Bronchial epithelial cell (primary cell): ENCODE results near the gene FMN1. TPM values are rescaled to one million over a fixed set of nuclear protein-coding genes. Genes with fewer than 3 reads are reported as not detected.

Experiments used
- DNase-seq: peaks from one replicate; pipeline ENCODE4 v3.0.0-alpha.2; 2010; ENCODE audit warnings: low read depth
- FAIRE-seq: peaks from 2 replicates; lab custom pipeline; 2011; peaks lifted over from hg19 to GRCh38; lab: Jason Lieb, UNC
- H3K27me3 ChIP-seq: 2 replicates; pipeline ENCODE4 v1.5.1; 2011; ENCODE audit warnings: low read length; ENCODE audit not compliant: control insufficient read depth, insufficient read depth
- H3K36me3 ChIP-seq: 2 replicates; pipeline ENCODE4 v1.5.1; 2011; ENCODE audit warnings: low read length; ENCODE audit not compliant: control insufficient read depth, insufficient read depth
- H3K4me3 ChIP-seq: 2 replicates; pipeline ENCODE4 v1.5.1; 2011; ENCODE audit warnings: mild to moderate bottlenecking, low read depth, low read length, control low read depth
- CTCF ChIP-seq: IDR thresholded peaks from 2 replicates; pipeline ENCODE4 v1.5.1; 2011; ENCODE audit warnings: mild to moderate bottlenecking, moderate library complexity, low read length, control low read depth, inconsistent platforms; ENCODE audit not compliant: insufficient read depth, severe bottlenecking
- total RNA-seq: library from RNA; depleted of rRNA; stranded (reverse); fragments of >200 nt; gene quantifications from 2 replicates; pipeline ENCODE4 v1.2.1, GENCODE V29; 2014

FMN1 gene
- total RNA-seq, 1 donor from 2014 or later, result 1.6 TPM

GRCh38 chr15:33057845-33058244 lies 136.7 kb downstream of the FMN1 start:
- Histone ChIP-seq H3K36me3 (no peaks in the 10 kb centered on the region), H3K27me3 (no peaks in the 10 kb centered on the region), H3K4me3 (no peak overlapping the region)
- no peak for FAIRE-seq
- no peak for DNase-seq
- no peak for TF ChIP-seq CTCF

DNA sequence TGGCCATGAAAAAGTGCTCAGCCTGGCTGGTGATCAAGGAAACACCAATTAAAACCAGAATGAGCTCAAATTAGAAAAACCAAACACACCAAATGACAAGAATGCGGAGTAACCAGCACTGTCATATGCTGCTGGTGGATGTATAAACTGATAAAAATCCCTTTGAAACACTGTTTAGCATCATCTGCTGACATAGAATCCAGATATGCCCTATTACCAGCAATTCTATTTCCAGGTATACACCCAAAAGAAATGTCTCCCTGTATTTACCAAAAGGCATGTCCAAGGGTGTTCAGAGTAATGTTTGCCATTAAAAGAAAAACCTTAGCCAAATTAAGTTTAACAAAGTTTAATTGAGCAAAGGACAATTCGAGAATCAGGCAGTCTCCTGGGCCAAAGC lies 138.6 kb downstream of the FMN1 start:
- Histone ChIP-seq H3K27me3 (no peaks in the 10 kb centered on the region), H3K4me3 (no peak overlapping the region), H3K36me3 (no peaks in the 10 kb centered on the region)
- FAIRE-seq (no peak), DNase-seq (no peak)
- no peak for TF ChIP-seq CTCF

GRCh38 chr15:33051528-33051927 lies 143.0 kb downstream of the FMN1 start:
- Histone ChIP-seq H3K27me3 (no peaks in the 10 kb centered on the region), H3K36me3 (no peaks in the 10 kb centered on the region), H3K4me3 (no peak overlapping the region)
- TF ChIP-seq CTCF, result no peak
- DNase-seq, result no peak
- no peak for FAIRE-seq

- no peak for FAIRE-seq
- H3K36me3 ChIP-seq, result no peaks in the 10 kb centered on the region
- no peak for TF ChIP-seq CTCF
Observed at GRCh38 chr15:33048255-33048654, 146.3 kb downstream of the FMN1 start.

DNA sequence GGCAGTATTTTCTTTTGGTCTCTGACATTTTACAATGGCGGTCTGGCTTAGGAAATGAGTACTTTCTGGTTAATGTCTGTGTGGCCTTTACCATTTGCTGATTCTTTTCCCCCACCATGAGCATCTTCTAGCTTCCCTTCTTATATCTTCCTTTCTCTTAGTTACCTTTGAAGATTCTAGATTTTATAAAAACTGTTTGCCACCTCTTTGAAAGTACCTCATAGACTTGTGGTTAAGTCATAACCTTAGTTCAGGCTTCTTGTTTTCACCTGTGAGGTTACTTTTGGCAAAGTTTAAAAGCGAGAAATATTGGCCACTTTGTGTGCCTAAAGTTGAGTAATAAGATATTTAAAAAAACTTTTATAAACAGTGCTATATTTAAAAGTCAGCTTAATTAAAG lies 147.4 kb downstream of the FMN1 start:
- H3K36me3 ChIP-seq, result no peaks in the 10 kb centered on the region
- FAIRE-seq (no peak), DNase-seq (no peak)
- no peak overlapping the region for H3K4me3 ChIP-seq
- TF ChIP-seq CTCF, result no peak
- H3K27me3 ChIP-seq, result no peaks in the 10 kb centered on the region

More at GRCh38 chr15:33048255-33048654, 146.3 kb downstream of the FMN1 start:
- H3K4me3 ChIP-seq, result no peak overlapping the region
- no peaks in the 10 kb centered on the region for H3K27me3 ChIP-seq
- DNase-seq, result no peak

DNA sequence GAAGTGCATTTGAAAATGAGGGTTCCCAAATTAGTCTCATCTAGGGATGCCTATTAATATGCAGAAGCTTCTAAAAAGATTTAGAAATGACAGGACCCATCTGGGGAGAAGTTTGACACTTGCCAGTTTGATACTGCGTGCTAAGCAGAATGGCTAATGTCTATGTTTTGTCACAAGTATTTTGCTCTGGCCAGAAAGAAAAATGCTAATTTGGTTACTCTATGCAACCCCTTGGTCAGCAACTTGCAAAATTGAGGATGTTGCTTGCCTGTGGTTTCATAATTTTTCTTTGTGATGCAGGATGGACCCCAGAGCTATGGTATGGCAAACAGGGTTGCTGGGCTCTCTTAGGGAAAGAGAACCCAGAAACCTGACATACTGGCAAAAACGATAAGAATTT lies 148.2 kb downstream of the FMN1 start:
- no peaks in the 10 kb centered on the region for H3K27me3 ChIP-seq
- FAIRE-seq (no peak), DNase-seq (no peak)
- no peak overlapping the region for H3K4me3 ChIP-seq
- H3K36me3 ChIP-seq, result no peaks in the 10 kb centered on the region
- no peak for TF ChIP-seq CTCF
